ENCODE data around the gene PROSER1.
"Not testable (repeated sequence)": the region's sequence is repeated elsewhere in the genome, so short reads cannot be mapped to it uniquely, and the experiment has no call there.

Gene PROSER1

DNA sequence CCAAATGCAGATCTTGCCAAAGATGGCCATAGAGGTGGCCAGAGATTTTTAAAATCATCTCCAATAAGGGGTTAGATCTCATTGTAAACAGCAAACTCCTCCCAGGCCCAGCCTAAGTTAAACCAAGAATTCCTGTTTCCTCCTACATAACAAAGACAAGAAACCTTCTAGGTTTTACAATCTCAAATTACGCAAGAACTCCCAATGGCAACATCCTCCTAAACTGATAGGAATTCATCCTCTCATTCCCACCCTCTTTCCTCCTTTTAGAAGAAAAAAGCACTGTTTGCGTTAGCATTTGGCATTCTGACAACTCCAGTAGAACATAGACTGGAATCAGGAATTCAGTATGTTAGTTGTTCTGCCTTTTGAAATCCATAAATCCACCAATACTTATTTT lies 14.6 kb downstream of the PROSER1 start:
- DNase-seq = no peak

DNA sequence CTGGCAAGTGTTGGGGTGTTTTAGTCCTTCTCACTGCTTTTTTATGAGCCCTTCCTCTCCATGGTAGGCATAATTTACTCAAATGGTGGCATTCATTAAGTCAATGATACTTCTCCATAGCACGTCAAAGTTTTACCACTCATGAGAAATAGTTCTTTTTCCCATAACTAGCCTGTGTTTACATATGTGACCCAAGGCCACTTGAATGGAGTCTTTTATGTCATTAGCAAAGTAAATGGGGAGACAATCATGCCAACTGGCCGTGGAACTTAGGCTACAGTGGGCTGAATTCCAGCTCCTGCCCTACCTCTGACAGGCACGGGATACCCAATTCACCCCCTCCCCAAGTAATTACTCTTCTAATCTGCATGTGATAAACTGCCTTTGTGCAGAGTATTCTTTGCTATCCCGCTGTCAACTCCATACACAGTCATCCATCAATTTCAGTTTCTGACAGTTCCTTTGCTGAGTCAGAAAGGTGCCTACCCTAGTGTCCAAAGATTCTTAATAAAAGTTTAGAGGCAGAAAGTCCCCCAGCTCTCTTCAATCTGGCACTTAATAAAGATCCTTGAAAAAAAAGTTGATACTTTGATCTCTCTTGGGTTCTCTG lies 16.9 kb downstream of the PROSER1 start:
- no peak for DNase-seq

GRCh38 chr13:39016787-39017186 lies 21.1 kb downstream of the PROSER1 start:
- DNase-seq = no peak

DNA sequence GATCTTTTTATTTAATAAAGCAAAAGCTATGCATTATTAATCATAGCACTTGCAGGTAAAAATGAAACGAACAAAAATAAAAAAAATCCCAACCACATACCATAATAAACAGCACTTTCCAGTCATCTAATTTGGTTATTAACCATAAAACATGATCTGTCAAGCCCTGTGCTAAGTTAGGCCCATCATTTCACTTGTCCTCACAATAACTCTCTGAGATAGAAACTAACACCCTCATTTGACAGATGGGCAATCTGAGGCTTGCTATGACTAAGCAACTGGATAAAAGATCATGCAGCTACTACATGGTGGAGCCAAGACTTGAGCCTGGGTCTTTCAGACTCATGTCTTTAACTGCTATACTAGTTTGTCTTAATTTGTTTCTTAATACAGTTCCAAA lies 21.8 kb downstream of the PROSER1 start:
- no peak for DNase-seq

DNA sequence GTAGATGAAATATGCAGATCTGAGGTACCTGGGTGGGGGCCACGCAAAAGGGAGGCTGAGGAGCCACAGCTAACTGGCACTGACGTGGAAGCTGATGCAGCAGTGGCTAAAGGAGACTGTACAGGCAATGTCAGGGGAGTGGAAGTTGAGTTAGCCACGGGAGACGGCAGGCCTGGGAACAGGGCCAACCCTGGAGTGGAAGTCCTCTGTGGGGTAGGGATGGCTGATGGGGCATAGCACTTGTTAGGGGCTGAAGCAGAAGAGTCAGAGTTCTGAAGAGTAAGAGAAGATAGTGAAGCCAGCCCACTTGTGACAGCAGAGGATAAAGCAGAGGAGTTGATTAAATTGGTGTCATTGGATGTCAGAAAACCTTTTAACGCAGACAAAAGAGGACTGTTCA lies 24.4 kb downstream of the PROSER1 start:
- DNase-seq = no peak

GRCh38 chr13:39012608-39013007 lies 25.3 kb downstream of the PROSER1 start:
- no peak for DNase-seq

DNA sequence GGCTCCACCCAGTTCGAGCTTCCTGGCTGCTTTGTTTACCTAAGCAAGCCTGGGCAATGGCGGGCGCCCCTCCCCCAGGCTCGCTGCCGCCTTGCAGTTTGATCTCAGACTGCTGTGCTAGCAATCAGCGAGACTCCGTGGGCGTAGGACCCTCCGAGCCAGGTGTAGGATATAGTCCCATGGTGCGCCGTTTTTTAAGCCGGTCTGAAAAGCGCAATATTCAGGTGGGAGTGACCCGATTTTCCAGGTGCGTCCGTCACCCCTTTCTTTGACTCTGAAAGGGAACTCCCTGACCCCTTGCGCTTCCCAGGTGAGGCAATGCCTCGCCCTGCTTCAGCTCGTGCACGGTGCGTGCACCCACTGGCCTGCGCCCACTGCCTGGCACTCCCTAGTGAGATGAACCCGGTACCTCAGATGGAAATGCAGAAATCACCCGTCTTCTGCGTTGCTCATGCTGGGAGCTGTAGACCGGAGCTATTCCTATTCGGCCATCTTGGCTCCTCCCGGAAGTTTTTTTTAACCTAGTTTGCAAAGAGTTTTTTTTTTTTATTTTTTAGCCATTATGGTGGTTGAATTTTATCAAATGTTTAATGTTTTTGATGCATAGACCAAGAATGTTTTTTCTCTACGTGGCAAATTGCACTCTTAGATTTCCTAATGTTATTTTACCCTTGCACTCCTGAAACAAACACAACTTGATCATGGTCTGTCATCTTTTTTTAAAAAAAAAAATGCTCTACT lies 31.3 kb downstream of the PROSER1 start:
- not testable (repeated sequence) for DNase-seq

GRCh38 chr13:38998739-38999138 lies 39.1 kb downstream of the PROSER1 start:
- DNase-seq = no peak

GRCh38 chr13:38993381-38993780 lies 44.5 kb downstream of the PROSER1 start:
- DNase-seq = no peak

DNA sequence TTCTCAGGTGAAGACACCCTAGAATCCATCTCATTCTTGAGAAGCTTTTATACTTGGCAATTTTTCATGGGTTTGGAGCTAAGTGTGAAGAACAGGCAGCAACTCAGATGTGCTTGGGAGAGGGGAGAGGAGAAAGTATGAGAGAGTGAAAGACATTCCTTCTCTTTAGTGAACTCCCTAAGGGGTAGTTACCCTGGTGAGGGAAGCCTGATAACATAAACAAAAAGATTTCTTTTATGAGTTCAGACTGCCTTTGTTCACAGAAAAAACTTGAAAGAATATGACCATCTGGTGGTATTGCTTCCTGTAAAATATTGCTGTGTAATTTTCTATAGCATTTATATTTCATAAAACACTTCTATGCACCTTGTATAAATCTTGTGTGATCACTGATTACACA lies 47.2 kb downstream of the PROSER1 start, which contains the start of gene STOML3:
TSS of gene STOML3 (minus strand) at position 139 of the 400 bp plus-strand sequence. CDS start at position 29, 110 bp downstream.
- DNase-seq = no peak

DNA sequence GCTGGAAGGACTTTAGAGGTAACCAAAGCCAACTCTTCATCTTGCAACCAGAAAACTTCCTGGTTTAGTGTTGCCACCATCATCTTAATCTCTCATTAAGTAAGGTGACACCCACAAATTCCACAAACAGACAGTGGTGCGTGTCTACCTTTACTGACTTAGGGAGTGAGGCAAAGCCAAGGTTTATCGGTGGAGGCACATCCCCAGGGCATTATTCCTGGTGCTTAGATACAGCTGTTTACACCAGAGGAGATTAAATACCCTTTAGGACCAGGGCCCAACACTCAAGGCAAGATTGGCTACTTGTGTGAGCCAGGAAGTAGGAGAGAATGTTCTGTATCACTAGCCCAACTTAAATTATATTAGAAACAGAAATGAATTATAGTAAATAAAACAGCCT lies 56.8 kb downstream of the PROSER1 start:
- DNase-seq = no peak

DNA sequence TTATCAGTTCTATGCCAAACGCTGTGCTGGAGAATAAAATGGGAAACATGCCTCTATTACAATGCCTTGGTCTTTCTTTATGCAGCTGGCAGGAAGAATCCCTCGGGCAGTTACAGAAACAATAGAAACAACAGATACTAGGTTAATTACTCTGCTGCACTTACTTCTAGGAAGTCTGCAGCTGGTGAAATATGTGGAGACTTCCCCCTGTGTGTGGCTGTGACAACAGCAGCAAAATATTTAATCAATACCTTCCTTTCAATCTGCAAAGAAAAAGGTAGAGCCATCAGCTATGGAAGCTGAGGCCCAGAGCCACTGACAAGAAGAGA lies 57.2 kb downstream of the PROSER1 start:
- no peak for DNase-seq

GRCh38 chr13:38979891-38980749 lies 57.8 kb downstream of the PROSER1 start:
- no peak for DNase-seq

DNA sequence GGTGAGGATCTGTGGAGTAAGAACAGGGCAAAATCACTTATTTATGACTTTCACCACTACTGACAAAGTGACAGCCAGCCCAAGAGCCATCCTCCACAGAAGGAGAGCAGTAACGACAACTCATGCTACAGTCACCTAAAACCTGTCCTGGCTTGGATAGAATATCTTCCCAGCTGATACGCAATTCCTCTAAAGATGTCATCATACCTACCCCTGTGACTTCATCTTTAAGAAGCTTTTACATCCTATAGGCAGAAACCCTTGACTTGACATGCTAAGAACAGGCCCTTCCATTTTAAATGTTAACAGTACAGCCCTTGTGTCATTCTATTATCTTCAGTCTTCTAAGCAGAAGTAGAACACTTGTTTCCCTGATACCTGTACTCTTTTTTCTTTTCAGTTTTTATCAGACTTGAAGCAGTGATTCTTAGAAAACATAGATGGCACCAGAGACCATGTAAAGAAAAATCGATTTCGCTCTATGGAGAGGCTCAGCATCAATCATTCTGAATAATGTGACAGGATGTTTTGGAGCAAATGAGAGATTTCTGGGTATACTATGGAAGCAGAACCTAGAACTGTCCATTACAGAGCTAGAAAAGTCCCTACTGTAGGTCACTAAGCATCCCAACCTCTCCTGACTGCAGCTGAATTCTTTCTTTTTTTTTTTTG lies 67.4 kb downstream of the PROSER1 start:
- no peak for DNase-seq

DNA sequence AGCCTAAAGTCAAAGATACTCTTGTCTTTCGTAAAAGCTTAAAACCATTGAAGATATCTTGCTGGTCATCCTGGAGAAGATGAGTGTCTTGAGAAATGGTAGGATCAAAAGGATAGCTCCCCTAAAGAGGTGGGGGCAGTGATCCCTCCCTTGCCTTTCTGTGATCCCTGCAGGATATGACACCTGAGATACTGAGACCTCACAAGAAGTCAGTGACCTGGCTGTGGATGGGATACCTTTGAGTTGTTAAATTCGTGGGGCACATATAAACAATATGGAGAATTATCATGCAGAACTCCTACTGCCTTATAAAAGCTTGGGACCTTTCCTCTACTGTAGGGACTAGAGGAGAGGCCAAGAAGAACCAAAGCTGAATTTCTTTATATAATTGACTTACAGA lies 68.7 kb downstream of the PROSER1 start:
- no peak for DNase-seq

DNA sequence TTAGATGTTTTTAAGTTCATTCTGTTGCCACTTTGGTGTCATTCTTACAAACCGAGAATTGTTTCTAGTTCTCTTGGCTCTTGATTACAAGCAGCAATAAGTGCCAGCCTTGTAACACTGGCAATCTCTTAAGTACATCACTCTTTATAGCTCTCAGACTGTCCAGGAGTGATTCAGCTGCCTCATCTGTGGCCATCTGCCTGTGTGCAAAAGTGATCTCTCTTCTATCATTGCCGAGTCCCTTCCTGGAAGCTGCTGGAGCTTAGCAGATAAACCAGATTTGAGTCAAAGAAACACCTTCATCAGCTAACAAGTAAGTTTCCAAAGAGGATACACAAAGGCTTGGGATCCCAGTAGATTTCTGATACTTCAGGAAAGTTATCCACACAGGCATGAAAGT lies 70.4 kb downstream of the PROSER1 start:
- no peak for DNase-seq

DNA sequence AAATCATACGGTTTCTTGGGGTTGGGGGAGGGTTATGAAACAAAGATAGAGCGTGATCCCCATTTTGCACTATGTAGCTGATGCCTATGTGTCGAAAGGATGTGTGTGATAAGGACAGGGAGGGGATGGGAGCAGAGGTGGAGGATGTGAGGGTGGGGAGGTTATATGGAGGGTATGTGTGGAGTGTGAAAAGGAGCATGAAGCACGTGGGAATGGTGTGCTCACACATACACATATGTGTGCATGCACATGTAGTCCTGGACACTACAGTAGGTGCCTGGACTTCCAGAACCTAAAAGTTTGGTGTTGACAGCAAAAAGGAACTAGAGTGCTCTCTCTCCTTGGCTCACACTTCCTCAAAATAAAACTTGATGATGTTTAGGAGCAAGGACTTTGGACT lies 72.6 kb downstream of the PROSER1 start:
- no peak for DNase-seq

GRCh38 chr13:38960175-38960574 lies 77.7 kb downstream of the PROSER1 start:
- no peak for DNase-seq

All from amniotic stem cell (primary cell).